H54 (cell line): Measurements from ENCODE around the gene TBXAS1.

Experiments used
- DNase-seq: peaks from one replicate; pipeline ENCODE4 v3.0.0; 2011; ENCODE audit warnings: low spot score, mixed read lengths; ENCODE audit not compliant: insufficient read length
- FAIRE-seq: peaks from 3 replicates; lab custom pipeline; 2011; peaks lifted over from hg19 to GRCh38; lab: Jason Lieb, UNC
- POLR2A ChIP-seq: IDR thresholded peaks from 2 replicates; pipeline ENCODE4 v1.6.1; 2011; ENCODE audit warnings: low read depth, mild to moderate bottlenecking, low read length

The TBXAS1 gene

DNA sequence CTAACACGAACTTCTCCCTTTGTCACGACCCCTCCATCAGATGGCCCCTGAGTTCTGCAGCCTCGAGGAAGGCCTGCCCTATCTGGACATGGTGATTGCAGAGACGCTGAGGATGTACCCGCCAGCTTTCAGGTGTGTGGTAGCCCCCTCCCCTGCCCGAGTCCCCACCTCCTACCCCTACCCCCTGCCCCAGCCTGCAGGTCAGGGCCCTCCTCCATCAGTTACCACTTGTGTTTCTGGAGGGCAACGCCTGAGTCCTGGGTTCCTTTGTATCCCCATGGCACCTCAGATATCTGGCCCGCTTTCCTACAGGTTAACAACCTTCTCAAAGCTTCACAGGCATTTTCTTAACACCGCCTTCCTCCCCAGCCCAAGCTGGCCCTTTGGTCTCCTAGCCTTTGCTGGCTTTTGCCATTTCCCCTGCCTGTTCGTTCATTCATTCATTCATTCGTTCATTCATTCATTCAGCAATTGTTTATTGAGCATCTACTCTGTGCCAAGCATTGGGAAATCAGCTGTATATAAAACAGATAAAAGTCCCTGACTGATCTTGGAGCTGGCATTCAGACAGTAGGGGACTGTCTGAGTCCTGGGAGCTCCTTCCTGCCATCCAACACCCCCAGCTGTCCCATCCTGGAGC is 178.1 kb downstream of the TBXAS1 start:
- no peak for TF ChIP-seq POLR2A
- no peak for FAIRE-seq
- DNase-seq, result no peak

DNA sequence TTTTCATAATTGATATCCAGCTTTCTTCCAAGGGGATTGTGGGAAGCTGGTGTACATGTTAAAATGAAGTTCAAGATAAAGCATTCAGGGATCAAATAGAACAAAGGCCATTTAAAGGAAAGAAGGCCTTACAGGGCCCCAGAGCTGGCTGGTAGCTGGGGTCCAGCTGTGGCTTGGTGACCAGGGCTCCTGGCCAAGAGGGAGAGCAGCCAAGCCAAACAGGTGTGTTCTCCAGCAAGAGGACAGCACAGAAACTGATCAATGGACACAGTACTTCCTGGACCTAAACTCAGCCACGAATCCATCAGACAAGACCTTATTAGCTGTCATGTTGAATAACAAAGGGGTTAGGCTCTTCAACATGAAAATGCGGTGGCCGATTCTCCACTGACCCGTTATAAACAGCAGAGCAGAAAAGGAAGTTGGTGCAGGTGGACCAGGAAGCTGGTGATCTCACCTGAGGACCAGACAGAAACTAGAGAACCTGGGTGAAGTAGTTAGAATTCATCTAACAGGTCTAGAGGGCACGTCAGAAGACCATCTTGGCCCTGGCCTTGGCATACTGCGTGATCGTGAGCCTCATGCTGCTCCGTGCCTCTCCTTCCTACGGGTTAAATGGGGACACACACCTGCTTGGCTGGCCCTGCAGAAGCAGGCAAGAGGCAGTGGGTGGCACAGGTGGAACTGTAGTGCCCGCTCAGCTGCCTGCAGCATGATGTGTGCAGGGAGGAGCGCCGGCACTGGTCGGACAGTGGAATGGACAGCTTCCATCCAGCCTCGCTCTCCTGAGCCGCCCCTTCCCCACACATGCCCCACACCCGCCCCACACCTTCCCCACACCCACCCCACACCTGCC is 179.9 kb downstream of the TBXAS1 start:
- FAIRE-seq, result no peak
- DNase-seq, result no peak
- TF ChIP-seq POLR2A, result no peak

DNA sequence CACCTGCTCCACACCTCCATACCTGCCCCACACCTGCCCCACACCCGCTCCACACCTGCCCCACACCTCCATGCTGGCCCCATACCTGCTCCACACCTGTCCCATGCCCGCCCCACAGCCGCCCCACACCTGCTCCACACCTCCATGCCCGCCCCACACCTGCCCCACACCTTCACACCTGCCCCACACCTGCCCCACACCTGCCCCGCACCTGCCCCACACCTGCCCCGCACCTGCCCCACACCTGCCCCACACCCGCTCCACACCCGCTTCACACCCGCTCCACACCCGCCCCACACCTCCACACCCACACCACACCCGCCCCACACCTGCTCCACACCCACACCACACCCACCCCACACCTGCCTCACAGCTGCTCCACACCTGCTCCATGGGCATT is 180.7 kb downstream of the TBXAS1 start:
- DNase-seq, result no peak
- no peak for TF ChIP-seq POLR2A
- no peak for FAIRE-seq

- FAIRE-seq (no peak), DNase-seq (no peak)
- no peak for TF ChIP-seq POLR2A
Observed at GRCh38 chr7:140010194-140010895, 181.3 kb downstream of the TBXAS1 start.

- FAIRE-seq (no peak), DNase-seq (no peak)
- no peak for TF ChIP-seq POLR2A
Observed at GRCh38 chr7:140013676-140014075, 184.6 kb downstream of the TBXAS1 start.

DNA sequence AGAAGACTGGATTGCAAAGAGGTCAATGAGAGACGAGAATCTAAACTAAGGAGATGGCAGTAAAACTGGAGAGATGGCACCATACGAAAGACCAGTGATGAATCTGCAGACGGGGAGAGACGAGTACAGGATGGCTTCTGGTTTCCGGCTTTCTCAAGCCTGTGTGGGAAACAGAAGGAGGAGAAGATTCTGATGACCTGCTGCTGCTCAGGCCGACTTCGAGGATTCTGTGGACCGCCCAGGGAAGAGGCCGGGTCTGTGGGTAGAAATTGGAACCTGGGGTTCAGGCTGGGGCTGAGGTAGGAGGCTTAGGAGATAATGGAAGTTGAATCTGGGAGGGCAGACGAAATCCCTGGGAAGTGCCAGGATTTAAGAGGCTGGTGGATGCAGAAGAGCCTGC is 185.1 kb downstream of the TBXAS1 start:
- no peak for DNase-seq
- TF ChIP-seq POLR2A, result no peak
- no peak for FAIRE-seq

- no peak for FAIRE-seq
- TF ChIP-seq POLR2A, result no peak
- DNase-seq, result no peak
Observed at GRCh38 chr7:140015471-140015970, 186.5 kb downstream of the TBXAS1 start.

- TF ChIP-seq POLR2A, result no peak
- DNase-seq, result no peak
- no peak for FAIRE-seq
Observed at GRCh38 chr7:140016540-140016939, 187.5 kb downstream of the TBXAS1 start.

DNA sequence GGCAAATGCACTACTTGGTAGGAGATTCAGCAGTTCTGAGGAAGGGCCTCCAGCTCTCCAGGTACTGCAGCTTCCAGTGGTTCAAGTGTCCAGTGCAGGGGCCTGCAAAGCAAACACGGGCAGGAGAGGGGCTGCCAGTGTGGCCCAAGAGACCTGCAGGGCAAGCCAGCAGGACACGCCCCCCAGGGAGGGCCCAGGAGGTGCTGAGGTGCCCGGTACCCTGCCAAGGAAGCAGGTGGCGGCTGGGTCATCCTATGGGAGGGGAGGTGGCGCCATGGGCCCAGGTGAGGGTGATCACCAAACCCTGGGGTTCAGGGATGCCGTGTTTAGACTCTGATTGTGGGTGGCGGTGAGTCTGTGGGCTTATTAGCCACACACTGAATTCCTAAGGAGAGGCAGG is 188.0 kb downstream of the TBXAS1 start:
- no peak for FAIRE-seq

DNA sequence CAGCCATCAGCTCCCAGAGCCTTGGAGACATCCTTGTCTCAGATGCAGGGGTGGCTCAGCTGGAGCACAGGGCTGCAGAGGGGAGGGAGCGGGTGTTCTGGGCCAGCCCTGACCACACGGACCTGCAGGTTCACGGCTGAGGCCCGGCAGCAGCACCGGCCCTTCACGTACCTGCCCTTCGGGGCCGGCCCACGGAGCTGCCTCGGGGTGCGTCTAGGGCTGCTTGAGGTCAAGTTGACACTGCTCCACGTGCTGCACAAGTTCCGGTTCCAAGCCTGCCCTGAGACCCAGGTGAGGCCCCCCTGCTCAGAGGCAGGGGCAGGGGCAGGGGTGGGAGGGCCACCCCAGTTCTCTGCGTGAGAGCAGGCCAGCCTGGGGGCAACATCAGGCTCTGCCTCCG is 188.5 kb downstream of the TBXAS1 start:
- DNase-seq (no peak), FAIRE-seq (no peak)
- TF ChIP-seq POLR2A, result no peak

More for the DNA sequence above, 188.0 kb downstream of the TBXAS1 start:
- no peak for DNase-seq
- no peak for TF ChIP-seq POLR2A

GRCh38 chr7:140018125-140019043 is 189.3 kb downstream of the TBXAS1 start:
- FAIRE-seq, result no peak
- no peak for DNase-seq
- no peak for TF ChIP-seq POLR2A

DNA sequence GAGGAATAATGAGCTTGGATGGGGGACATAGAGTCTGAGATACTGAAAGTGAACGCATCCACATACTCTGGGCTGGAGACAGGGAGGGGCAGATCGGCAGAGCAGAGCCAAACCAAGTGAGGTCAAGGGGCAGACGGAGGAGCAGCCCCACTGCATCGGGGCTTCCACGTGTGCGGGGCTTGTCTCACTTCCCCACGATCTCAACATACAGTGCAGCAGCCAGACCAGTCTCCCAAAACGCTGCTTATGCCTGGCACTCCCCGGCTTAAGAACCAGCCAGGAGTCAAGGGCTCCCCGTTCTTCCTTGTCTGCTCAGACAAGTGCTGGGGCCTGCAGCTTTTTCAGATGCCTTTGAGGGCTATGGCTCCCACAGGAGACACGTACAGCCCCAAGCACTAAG is 190.1 kb downstream of the TBXAS1 start:
- TF ChIP-seq POLR2A, result no peak
- FAIRE-seq (no peak), DNase-seq (no peak)

DNA sequence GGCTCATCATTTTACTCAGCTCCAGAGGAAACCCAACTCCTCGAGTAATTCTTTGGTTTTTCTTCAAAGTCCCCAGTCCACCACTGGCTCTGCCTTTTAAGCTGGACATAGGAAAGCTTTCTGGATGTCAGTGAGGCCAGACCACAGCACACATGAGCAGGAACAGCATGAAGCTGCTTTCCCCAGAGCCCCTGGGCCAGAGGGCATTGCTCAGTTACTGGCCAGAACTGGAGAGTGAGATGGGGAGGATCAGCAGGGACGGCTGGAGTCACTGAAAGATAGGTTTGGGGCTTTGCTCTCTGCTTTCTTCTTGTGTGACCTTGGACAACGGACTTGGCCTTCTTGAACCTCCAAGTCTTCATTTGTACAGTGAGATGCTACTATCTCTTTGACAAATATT is 190.5 kb downstream of the TBXAS1 start:
- DNase-seq, result no peak
- no peak for FAIRE-seq
- TF ChIP-seq POLR2A, result no peak
